HG03439 (cell line): Measurements from ENCODE around the gene WRNIP1.
"Not testable (repeated sequence)": the region's sequence is repeated elsewhere in the genome, so short reads cannot be mapped to it uniquely, and the experiment has no call there.

Source experiments
- ATAC-seq: cut with Tn5 transposase; IDR thresholded peaks from one replicate; pipeline ENCODE4 v1.9.1; 2021; ENCODE audit warnings: mild to moderate bottlenecking, moderate library complexity; ENCODE audit not compliant: unreplicated experiment

Gene WRNIP1

GRCh38 chr6:2782825-2783187, 17.6 kb downstream of the WRNIP1 start:
- no peak for ATAC-seq

DNA sequence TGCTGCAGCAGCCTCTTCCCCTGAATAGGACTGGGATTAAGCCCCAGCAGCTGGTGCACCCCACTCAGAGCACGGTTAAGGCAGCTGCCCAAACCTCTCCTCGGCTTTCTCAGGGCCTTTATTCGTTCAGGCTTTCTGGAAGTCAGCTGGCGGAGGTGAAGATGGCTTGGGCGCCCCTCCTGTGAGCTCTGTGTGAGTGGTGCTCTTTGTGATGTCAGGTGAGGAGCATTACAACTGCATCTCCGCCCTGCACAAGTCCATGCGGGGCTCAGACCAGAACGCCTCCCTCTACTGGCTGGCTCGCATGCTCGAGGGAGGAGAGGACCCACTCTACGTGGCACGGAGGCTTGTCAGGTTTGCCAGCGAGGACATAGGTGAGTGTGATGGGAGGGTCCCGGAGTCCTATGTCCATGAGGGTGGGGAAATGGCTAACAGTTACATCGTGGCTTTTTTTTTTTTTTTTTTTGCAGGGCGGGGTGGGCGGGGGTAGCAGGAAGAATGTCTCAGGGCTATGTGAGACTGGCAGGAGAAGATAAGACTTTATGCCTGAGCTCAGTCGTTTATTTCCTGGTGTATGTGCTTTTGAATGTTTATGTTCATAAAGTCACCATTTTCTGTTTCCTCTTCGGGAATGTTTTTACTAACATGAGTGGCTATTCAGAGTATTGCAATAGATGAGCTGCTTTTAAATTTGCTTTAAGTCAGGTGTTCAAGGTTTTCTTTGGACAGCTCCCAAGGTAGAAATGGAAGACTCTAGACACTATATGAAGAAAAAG, 18.2 kb downstream of the WRNIP1 start:
- ATAC-seq = no peak

- ATAC-seq = no peak
Observed at GRCh38 chr6:2784061-2784460, 18.9 kb downstream of the WRNIP1 start.

GRCh38 chr6:2784930-2785329, 19.7 kb downstream of the WRNIP1 start:
- ATAC-seq = no peak

- ATAC-seq = no peak
Observed at GRCh38 chr6:2786269-2786668, 21.1 kb downstream of the WRNIP1 start.

GRCh38 chr6:2790588-2791449, 25.6 kb downstream of the WRNIP1 start:
- peak; percentile 75 for ATAC-seq

GRCh38 chr6:2791450-2791974, 26.3 kb downstream of the WRNIP1 start:
- no peak for ATAC-seq

DNA sequence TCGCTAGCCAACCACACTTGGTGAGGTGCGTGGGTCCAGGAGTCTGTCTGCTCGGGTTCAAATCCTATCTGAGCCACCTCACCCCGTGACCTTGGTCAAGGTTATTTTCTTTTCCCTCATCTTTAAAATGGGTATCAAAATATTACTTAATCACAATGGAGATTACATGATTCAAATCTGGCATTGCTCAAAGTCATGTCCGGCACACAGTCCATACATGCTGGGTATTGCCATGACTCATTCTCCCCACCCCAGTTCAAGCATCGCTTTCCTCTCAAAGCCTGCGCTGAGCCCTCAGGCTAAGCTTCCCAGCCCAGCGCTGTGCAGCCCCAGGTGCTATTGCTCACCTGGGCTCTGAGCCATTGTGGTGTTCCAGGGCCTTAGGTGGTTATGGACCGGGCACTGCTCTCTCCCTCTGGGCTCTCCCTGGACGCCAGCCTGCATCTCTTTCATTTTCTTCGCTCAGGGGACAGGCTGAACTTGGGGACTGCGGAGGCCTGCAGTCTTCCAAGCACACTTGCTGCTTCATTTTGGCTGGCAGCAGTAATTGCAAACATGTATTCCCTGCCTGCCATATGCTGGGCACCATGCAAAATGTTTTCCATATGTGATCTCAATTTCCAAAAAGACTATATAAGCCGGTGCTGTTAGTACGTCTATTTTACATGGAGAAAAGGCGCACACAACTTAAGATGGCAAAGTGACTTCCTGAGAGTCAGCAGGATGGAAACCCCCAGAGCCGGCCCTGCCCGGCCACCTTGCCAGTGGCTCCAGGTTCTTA, 27.3 kb downstream of the WRNIP1 start:
- ATAC-seq = no peak

DNA sequence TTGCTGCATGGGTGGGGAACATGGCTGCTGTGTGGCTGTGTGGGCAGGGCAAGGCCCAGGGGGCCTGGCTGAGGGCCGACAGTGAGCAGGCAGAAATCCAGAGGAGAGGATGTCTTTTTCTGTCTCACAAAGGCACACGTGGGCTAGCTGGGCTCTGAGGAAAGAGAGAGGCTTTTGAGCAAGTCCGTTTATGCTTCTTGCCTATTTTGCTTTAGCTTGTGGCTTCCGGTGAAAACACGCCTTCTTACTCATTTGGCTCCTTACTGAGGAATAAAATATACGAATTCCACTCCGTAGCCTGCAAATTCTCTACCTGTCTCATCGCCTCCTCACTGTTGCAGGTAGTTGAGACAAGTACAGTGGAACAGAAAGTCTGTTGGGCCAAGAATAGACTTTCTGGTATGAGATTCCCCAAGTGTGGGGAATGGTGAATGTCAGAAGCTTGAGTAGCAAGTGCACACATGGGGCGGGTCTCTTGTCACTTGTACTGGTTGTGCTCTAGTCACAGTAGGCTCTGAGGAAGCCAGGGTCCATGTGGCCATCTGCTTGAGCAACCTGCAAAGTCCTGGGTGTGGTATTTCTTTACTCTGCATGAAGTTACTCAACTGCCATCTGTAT, 28.4 kb downstream of the WRNIP1 start:
- no peak for ATAC-seq

DNA sequence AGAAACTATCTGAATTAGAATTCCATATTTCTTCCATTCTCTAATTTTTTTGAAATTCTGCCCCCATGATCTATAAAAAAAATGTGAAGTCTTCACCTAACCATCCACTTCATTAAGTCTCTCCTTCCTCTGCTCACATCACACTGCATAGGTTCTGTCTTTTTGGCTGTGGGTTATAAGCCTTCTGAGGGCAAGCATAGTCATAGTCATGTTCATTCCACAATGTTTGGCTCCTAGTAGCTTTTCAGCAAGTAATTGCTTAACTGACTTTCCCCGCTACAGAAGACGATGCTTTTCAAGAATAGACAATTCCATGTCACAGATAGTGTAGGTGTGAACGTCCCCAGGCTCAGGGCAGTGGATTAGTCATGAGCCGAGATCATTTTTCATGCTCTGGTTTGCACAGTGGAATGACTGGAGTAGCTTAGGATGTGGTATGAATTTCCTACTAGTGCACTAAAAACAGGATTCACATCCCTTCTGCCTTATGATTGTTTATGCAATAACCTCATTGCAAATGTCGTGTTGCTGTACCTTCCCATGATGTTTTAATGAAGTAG, 29.1 kb downstream of the WRNIP1 start:
- no peak for ATAC-seq

DNA sequence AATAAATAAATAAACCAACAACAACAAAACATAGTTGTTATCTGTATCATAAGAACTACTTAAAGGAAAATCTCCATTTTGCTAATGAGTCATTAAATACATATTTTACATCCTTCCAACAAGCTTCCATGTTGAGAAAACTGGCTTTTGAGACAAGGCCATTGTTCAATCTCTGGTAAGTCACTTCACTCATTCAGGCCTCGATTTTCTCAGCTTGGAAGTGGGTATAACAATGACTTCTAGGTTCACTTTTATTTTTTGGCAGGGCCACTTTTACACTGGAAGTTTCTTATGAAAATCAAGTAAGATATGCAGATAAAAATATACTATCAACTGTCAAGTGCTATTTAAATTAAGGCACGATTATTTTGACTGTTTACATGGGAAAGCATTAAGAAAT, 30.0 kb downstream of the WRNIP1 start:
- ATAC-seq = no peak

- no peak for ATAC-seq
Observed at GRCh38 chr6:2795956-2796355, 30.8 kb downstream of the WRNIP1 start.

DNA sequence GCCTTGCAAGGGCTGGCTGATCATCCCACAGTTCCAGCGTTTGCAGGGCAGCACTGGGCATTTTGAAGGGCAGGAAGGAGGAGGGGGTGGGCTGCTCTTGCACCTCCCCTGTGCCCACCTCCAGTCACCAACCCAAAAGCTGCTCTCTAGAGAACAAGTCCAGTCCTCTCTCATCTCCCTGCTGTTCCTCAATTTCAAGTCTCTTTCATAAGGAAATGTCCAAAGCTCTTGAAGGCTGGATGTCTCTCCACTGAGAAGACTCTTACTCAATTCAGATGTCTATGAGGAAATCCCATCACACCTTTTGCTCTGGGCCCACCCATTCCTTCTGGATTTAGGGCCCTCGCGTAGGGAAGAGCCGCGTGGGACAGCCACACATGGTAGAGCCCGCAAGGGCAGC, 31.7 kb downstream of the WRNIP1 start:
- ATAC-seq = no peak

DNA sequence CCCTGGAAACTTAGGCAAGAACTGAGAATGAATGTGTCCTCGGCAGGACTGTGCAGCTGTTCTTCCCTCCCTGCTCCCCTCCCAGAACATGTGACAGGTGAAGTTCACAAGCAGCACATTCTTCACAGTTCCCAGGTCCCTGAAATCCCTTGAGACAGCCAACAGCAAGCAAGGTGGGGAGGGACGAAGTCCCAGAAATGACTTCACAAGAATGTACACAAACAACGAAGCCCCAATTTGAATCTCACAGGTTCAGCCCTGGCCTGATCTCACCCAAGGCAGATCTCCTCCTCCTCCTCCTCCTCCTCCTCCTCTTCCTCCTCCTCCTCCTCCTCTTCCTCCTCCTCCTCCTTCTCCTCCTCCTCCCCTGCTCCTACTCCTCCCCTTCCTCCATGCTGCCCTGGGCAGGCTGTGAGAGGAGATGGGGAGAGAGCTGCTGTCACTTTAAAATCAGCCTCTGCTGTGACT, 32.4 kb downstream of the WRNIP1 start:
- no peak for ATAC-seq

GRCh38 chr6:2798586-2799134, 33.5 kb downstream of the WRNIP1 start:
- no peak for ATAC-seq

- ATAC-seq = no peak
Observed at GRCh38 chr6:2799936-2800527, 34.8 kb downstream of the WRNIP1 start.

GRCh38 chr6:2800552-2801316, 35.5 kb downstream of the WRNIP1 start:
- ATAC-seq = no peak

- not testable (repeated sequence) for ATAC-seq
Observed at GRCh38 chr6:2801687-2802086, 36.5 kb downstream of the WRNIP1 start.

GRCh38 chr6:2802521-2803060, 37.4 kb downstream of the WRNIP1 start:
- no peak for ATAC-seq
